Body of pancreas (tissue), 4 donors: ENCODE results near the gene GLRA2.

Experiments used
- CTCF ChIP-seq, 7 experiments: fragments of 450-650 bp in 4 of 7; fragments of 200-600 bp in 3 of 7; sonication (generic) in 3 of 7; IDR thresholded peaks; one replicate each; pipeline ENCODE4 v1.5.1; 2016 to 2019; ENCODE audit warnings: antibody characterized with exemption in 7 of 7
- POLR2A ChIP-seq, 3 donors: fragments of 450-650 bp; IDR thresholded peaks; one replicate each; pipeline ENCODE4 v1.6.1; 2016; ENCODE audit warnings: antibody characterized with exemption in 3 of 3, mild to moderate bottlenecking in 2 of 3

- TF ChIP-seq CTCF (IDR thresholded peaks at IDR 0.05) (no peak), POLR2A (IDR thresholded peaks at IDR 0.05) (no peak)
Measured at GRCh38 chrX:14777525-14777924, 248.2 kb downstream of the GLRA2 start.
